Ishikawa (cell line): ENCODE measurements around the gene JARID2.

Source experiments
- CEBPB ChIP-seq: IDR thresholded peaks from 2 replicates; pipeline ENCODE4 v1.6.1; 2012
- CREB1 ChIP-seq: IDR thresholded peaks from 2 replicates; pipeline ENCODE4 v1.6.1; 2012; ENCODE audit warnings: low read depth
- EGR1 ChIP-seq: IDR thresholded peaks from 2 replicates; pipeline ENCODE4 v1.6.1; 2012
- EP300 ChIP-seq: IDR thresholded peaks from 2 replicates; pipeline ENCODE4 v1.6.1; 2012; ENCODE audit warnings: borderline replicate concordance
- FOXM1 ChIP-seq: IDR thresholded peaks from 2 replicates; pipeline ENCODE4 v1.6.1; 2012; ENCODE audit warnings: low read depth, borderline replicate concordance
- NFIC ChIP-seq: IDR thresholded peaks from 2 replicates; pipeline ENCODE4 v1.6.1; 2012
- RAD21 ChIP-seq: IDR thresholded peaks from 2 replicates; pipeline ENCODE4 v1.6.1; 2012; ENCODE audit warnings: low read depth
- REST ChIP-seq: IDR thresholded peaks from 2 replicates; pipeline ENCODE4 v1.6.1; 2012; ENCODE audit warnings: low read depth, mild to moderate bottlenecking
- TAF1 ChIP-seq: IDR thresholded peaks from 2 replicates; pipeline ENCODE4 v1.6.1; 2012; ENCODE audit warnings: low read depth, mild to moderate bottlenecking
- TCF12 ChIP-seq: IDR thresholded peaks from 2 replicates; pipeline ENCODE4 v1.6.1; 2012; ENCODE audit warnings: low read depth
- TEAD4 ChIP-seq: IDR thresholded peaks from 2 replicates; pipeline ENCODE4 v1.6.1; 2012
- YY1 ChIP-seq: IDR thresholded peaks from 2 replicates; pipeline ENCODE4 v1.6.1; 2012; ENCODE audit warnings: low read depth
- ZBTB7A ChIP-seq: IDR thresholded peaks from 2 replicates; pipeline ENCODE4 v1.6.1; 2012; ENCODE audit warnings: low read depth
- TF ChIP-seq, protein P1 (sequence below): IDR thresholded peaks from 2 replicates; pipeline ENCODE4 v1.6.1; 2012
- TF ChIP-seq, protein P2 (sequence below): IDR thresholded peaks from 2 replicates; pipeline ENCODE4 v1.6.1; 2012

The JARID2 gene

DNA sequence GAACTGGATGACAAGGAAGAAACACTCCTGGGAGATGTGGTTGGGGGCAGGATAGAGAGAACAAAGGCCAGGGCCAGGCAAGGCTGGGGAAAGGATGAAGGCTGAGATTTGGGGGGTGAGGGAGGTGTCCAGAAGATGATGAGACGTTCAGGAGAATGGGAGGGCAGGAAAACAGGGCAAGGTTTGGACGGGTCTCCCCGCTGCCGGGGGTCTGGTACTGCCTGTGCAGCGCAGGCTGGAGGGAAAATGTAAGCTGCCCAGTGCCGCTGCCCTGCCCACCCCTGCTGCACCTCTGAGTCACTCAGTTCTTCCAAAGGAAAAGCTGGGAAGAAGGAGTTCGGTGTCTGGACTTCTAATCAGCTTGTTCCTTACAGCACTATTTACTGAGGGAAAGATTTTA lies 286.1 kb downstream of the JARID2 start:
- TF ChIP-seq RAD21: no peak
- TF ChIP-seq, protein P1, sequence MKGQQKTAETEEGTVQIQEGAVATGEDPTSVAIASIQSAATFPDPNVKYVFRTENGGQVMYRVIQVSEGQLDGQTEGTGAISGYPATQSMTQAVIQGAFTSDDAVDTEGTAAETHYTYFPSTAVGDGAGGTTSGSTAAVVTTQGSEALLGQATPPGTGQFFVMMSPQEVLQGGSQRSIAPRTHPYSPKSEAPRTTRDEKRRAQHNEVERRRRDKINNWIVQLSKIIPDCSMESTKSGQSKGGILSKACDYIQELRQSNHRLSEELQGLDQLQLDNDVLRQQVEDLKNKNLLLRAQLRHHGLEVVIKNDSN: no peak
- TF ChIP-seq FOXM1: no peak
- no peak for TF ChIP-seq CREB1
- TF ChIP-seq REST: no peak
- no peak for TF ChIP-seq ZBTB7A
- TF ChIP-seq EP300: no peak
- no peak for TF ChIP-seq TCF12
- no peak for TF ChIP-seq TEAD4
- no peak for TF ChIP-seq NFIC
- no peak for TF ChIP-seq CEBPB
- TF ChIP-seq, protein P2, sequence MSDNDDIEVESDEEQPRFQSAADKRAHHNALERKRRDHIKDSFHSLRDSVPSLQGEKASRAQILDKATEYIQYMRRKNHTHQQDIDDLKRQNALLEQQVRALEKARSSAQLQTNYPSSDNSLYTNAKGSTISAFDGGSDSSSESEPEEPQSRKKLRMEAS: no peak
- TF ChIP-seq TAF1: no peak
- TF ChIP-seq EGR1: no peak
- no peak for TF ChIP-seq YY1

- TF ChIP-seq, protein P2: no peak
- TF ChIP-seq CEBPB (no peak), NFIC (no peak), TEAD4 (no peak), TAF1 (no peak)
Measured at GRCh38 chr6:15533379-15534026, 287.6 kb downstream of the JARID2 start.

DNA sequence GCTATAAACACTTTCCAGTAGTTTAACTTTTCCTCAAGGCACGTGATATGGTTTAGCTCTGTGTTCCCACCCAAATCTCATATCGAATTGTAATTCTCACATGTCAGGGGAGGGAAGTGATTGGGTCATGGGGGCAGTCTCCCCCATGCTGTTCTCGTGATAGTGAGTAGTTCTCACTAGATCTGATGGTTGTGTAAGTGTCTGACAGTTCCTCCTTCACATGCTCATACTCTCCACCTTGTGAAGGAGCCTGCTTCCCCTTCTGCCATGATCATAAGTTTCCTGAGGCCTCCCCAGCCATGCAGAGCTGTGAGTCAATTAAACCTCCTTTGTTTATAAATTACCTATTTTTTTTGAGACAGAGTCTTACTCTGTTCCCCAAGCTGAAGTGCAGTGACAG lies 289.1 kb downstream of the JARID2 start:
- TF ChIP-seq CREB1 (no peak), EP300 (no peak), REST (no peak), EGR1 (no peak), TEAD4 (no peak), TCF12 (no peak), NFIC (no peak), TAF1 (no peak), YY1 (no peak), RAD21 (no peak), ZBTB7A (no peak), FOXM1 (no peak), CEBPB (no peak)
- TF ChIP-seq, protein P2: no peak
- TF ChIP-seq, protein P1: no peak

GRCh38 chr6:15535495-15536197 lies 289.8 kb downstream of the JARID2 start:
- TF ChIP-seq TAF1 (no peak), CEBPB (no peak), CREB1 (no peak), EGR1 (no peak), YY1 (no peak)

- TF ChIP-seq CEBPB (no peak), YY1 (no peak), EGR1 (no peak), REST (no peak), CREB1 (no peak), RAD21 (no peak)
- TF ChIP-seq, protein P2: no peak
- TF ChIP-seq, protein P1: no peak
Measured at GRCh38 chr6:15536198-15536955, 290.5 kb downstream of the JARID2 start.
